Endodermal cell (in vitro differentiated cells): ENCODE data around the gene ERICH6B. TPM values are rescaled to one million over a fixed set of nuclear protein-coding genes. Genes with fewer than 3 reads are reported as not detected.

Experiments used
- DNase-seq: peaks from one replicate; pipeline ENCODE4 v3.0.0-alpha.2; 2017
- H3K27ac ChIP-seq: 2 replicates; pipeline ENCODE4 v1.5.1; 2013; ENCODE audit warnings: mild to moderate bottlenecking, low read depth, low read length, moderate library complexity
- H3K27me3 ChIP-seq: 2 replicates; pipeline ENCODE4 v1.6.1; 2013; ENCODE audit warnings: mild to moderate bottlenecking, low read length, moderate library complexity; ENCODE audit not compliant: insufficient read depth, control insufficient read depth, poor library complexity, severe bottlenecking
- H3K36me3 ChIP-seq: 2 replicates; pipeline ENCODE4 v1.7.0; 2013; ENCODE audit warnings: mild to moderate bottlenecking, low read length, moderate library complexity; ENCODE audit not compliant: control insufficient read depth, insufficient read depth
- H3K4me1 ChIP-seq: one replicate; pipeline ENCODE4 v1.7.0; 2013; ENCODE audit warnings: low read length; ENCODE audit not compliant: control insufficient read depth, insufficient read depth
- H3K4me3 ChIP-seq: 2 replicates; pipeline ENCODE4 v1.5.1; 2013; ENCODE audit warnings: mild to moderate bottlenecking, low read length, moderate library complexity
- H3K9ac ChIP-seq: 2 replicates; pipeline ENCODE4 v1.6.1; 2013; ENCODE audit warnings: mild to moderate bottlenecking, low read length, moderate library complexity; ENCODE audit not compliant: poor library complexity, severe bottlenecking; ENCODE audit errors: extremely low read depth
- H3K9me3 ChIP-seq: 2 replicates; pipeline ENCODE4 v1.6.1; 2013; ENCODE audit warnings: mild to moderate bottlenecking, low read length, moderate library complexity; ENCODE audit not compliant: control insufficient read depth
- H3K27ac Mint-ChIP-seq: 2 replicates; pipeline ENCODE4 v1.8.0; 2020; ENCODE audit warnings: mixed read lengths
- H3K27me3 Mint-ChIP-seq: 2 replicates; pipeline ENCODE4 v1.8.0; 2021; ENCODE audit warnings: mild to moderate bottlenecking, mixed read lengths; ENCODE audit not compliant: insufficient read depth
- H3K36me3 Mint-ChIP-seq: 2 replicates; pipeline ENCODE4 v1.8.0; 2020; ENCODE audit warnings: low read depth, mixed read lengths
- H3K4me1 Mint-ChIP-seq: 2 replicates; pipeline ENCODE4 v1.8.0; 2020; ENCODE audit warnings: mixed read lengths
- H3K4me3 Mint-ChIP-seq: 2 replicates; pipeline ENCODE4 v1.8.0; 2020; ENCODE audit warnings: mild to moderate bottlenecking, moderate library complexity, mixed read lengths
- H3K9me3 Mint-ChIP-seq: 2 replicates; pipeline ENCODE4 v1.8.0; 2020; ENCODE audit warnings: mild to moderate bottlenecking, mixed read lengths
- WGBS, 2 experiments: methylation state at CpG; one replicate each; pipeline versions ENCODE4 v1.1.5 to v1.1.7; 2013; ENCODE audit warnings: missing lambda C conversion rate in 2 of 2, mixed read lengths in 1 of 2; ENCODE audit not compliant: insufficient coverage in 1 of 2, insufficient read length in 1 of 2; 5-methylcytosine and 5-hydroxymethylcytosine counted together
- total RNA-seq, 2 donors: library from RNA; stranded (reverse); fragmentation: NEBNext Ultra II Directional in 1 of 2; extraction: Animal tissue kit (Norgen Biotek cat#: 25700) in 1 of 2; gene quantifications; 2 replicates in 1 of 2; 3 replicates in 1 of 2; pipeline ENCODE4 v1.2.1, GENCODE V29; 2021
- TF ChIP-seq, protein P1 (sequence below): fragments of 200-600 bp; sonication (generic); conservative IDR thresholded peaks from 2 replicates; pipeline ENCODE4 v1.5.0; 2021; ENCODE audit warnings: antibody characterized with exemption, mild to moderate bottlenecking

Gene ERICH6B
- total RNA-seq, 2 donors from 2014 or later = not detected

- Mint-ChIP-seq H3K27me3 (peaks cover 17% of the 10 kb centered on the region), H3K4me1 (no peaks in the 10 kb centered on the region), H3K27ac (no peak overlapping the region), H3K36me3 (no peaks in the 10 kb centered on the region), H3K9me3 (no peaks in the 10 kb centered on the region), H3K4me3 (no peak overlapping the region)
- no peaks in the 10 kb centered on the region for H3K9me3 ChIP-seq
- DNase-seq = no peak
- H3K27me3 ChIP-seq = no peaks in the 10 kb centered on the region
- no peak overlapping the region for H3K4me3 ChIP-seq
- H3K9ac ChIP-seq = no peak overlapping the region
- no peaks in the 10 kb centered on the region for H3K4me1 ChIP-seq
- TF ChIP-seq, protein P1, sequence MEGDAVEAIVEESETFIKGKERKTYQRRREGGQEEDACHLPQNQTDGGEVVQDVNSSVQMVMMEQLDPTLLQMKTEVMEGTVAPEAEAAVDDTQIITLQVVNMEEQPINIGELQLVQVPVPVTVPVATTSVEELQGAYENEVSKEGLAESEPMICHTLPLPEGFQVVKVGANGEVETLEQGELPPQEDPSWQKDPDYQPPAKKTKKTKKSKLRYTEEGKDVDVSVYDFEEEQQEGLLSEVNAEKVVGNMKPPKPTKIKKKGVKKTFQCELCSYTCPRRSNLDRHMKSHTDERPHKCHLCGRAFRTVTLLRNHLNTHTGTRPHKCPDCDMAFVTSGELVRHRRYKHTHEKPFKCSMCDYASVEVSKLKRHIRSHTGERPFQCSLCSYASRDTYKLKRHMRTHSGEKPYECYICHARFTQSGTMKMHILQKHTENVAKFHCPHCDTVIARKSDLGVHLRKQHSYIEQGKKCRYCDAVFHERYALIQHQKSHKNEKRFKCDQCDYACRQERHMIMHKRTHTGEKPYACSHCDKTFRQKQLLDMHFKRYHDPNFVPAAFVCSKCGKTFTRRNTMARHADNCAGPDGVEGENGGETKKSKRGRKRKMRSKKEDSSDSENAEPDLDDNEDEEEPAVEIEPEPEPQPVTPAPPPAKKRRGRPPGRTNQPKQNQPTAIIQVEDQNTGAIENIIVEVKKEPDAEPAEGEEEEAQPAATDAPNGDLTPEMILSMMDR = no peak
- H3K27ac ChIP-seq = no peak overlapping the region
- 88 to 93% methylated on average over 2 to 3 of the region's 3 CpGs for WGBS, 2 experiments
- H3K36me3 ChIP-seq = no peaks in the 10 kb centered on the region
Measured at GRCh38 chr13:45582408-45583076, 33.0 kb downstream of the ERICH6B start.

DNA sequence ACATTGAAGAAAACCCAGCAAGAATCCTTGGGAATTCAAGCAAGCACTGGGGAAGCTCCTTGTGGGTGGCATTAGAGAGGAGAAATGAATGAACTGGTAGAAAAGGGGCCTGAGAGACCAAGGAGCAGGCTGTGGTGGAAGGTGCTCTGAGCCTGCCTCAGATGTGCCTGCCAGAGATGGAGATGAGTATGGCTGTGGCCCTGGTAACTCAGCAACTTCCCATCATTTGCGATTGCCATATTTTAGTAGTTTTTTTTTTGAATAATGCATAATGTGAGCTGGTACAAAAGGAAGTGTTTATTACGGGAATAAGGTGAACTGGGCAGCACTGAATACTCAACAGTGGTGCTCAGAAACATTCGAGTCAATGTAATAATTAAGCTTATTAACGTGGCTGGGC is 39.1 kb downstream of the ERICH6B start:
- Histone ChIP-seq H3K4me1 (no peaks in the 10 kb centered on the region), H3K9ac (no peak overlapping the region), H3K27ac (no peak overlapping the region), H3K9me3 (no peaks in the 10 kb centered on the region), H3K27me3 (no peaks in the 10 kb centered on the region), H3K4me3 (no peak overlapping the region), H3K36me3 (no peaks in the 10 kb centered on the region)
- no peaks in the 10 kb centered on the region for H3K4me1 Mint-ChIP-seq
- H3K36me3 Mint-ChIP-seq = no peaks in the 10 kb centered on the region
- DNase-seq = no peak
- H3K27me3 Mint-ChIP-seq = peaks cover 17% of the 10 kb centered on the region
- TF ChIP-seq, protein P1 = no peak
- 91 to 92% methylated on average over 4 of the region's 4 CpGs for WGBS, 2 experiments
- no peak overlapping the region for H3K27ac Mint-ChIP-seq
- no peak overlapping the region for H3K4me3 Mint-ChIP-seq
- no peaks in the 10 kb centered on the region for H3K9me3 Mint-ChIP-seq

DNA sequence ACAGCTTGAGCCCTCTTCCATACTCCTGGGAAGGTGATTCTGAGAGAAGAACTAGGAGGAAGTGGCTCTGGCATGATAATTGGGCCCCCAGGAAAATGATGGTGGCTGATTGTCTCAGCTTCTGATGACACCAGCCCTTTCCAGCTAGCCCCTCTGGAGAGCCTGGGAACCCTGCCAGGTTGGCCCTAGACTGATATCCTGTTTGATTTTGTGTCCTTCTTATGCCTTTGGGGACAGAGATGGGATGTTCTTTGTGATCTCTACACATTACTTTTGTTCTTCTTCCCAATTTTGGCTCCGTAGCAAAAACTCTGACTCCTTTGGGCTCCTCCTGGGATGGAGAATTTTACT is 39.7 kb downstream of the ERICH6B start:
- no peaks in the 10 kb centered on the region for H3K36me3 Mint-ChIP-seq
- TF ChIP-seq, protein P1 = no peak
- Histone ChIP-seq H3K27ac (no peak overlapping the region), H3K9ac (no peak overlapping the region), H3K9me3 (no peaks in the 10 kb centered on the region), H3K36me3 (no peaks in the 10 kb centered on the region), H3K27me3 (peaks cover under 1% of the 10 kb centered on the region), H3K4me1 (no peaks in the 10 kb centered on the region), H3K4me3 (no peak overlapping the region)
- WGBS, 2 experiments = 90% methylated on average over 1 of the region's 1 CpG; no CpG with 5 or more reads in 1 of the 2 experiments
- no peak overlapping the region for H3K4me3 Mint-ChIP-seq
- H3K4me1 Mint-ChIP-seq = no peaks in the 10 kb centered on the region
- H3K27me3 Mint-ChIP-seq = peaks cover 16% of the 10 kb centered on the region
- H3K9me3 Mint-ChIP-seq = no peaks in the 10 kb centered on the region
- H3K27ac Mint-ChIP-seq = no peak overlapping the region
- no peak for DNase-seq
